H9 (cell line): ENCODE measurements around the gene INMT. TPM values are rescaled to one million over a fixed set of nuclear protein-coding genes. Genes with fewer than 3 reads are reported as not detected.

ENCODE experiments used
- DNase-seq: peaks from one replicate; pipeline ENCODE4 v3.0.0-alpha.2; 2017
- H2AFZ ChIP-seq: one replicate; pipeline ENCODE4 v1.6.1; 2013; ENCODE audit warnings: mild to moderate bottlenecking, low read length, control low read depth, moderate library complexity
- H2AK5ac ChIP-seq: 2 replicates; pipeline ENCODE4 v1.6.1; 2013; ENCODE audit warnings: low read length, control low read depth, mixed read lengths; ENCODE audit not compliant: insufficient read length
- H2BK120ac ChIP-seq: one replicate; pipeline ENCODE4 v1.6.1; 2013; ENCODE audit warnings: low read depth, mild to moderate bottlenecking, low read length, control low read depth, inconsistent platforms; ENCODE audit not compliant: poor library complexity, severe bottlenecking
- H2BK12ac ChIP-seq: 2 replicates; pipeline ENCODE4 v1.6.1; 2013; ENCODE audit warnings: low read length, control low read depth, mixed read lengths, low read depth; ENCODE audit not compliant: insufficient read length
- H2BK15ac ChIP-seq: 2 replicates; pipeline ENCODE4 v1.6.1; 2013; ENCODE audit warnings: low read depth, low read length, control low read depth
- H2BK20ac ChIP-seq: one replicate; pipeline ENCODE4 v1.6.1; 2013; ENCODE audit warnings: low read depth, mild to moderate bottlenecking, low read length, control low read depth, inconsistent platforms; ENCODE audit not compliant: poor library complexity, severe bottlenecking
- H2BK5ac ChIP-seq: 2 replicates; pipeline ENCODE4 v1.6.1; 2013; ENCODE audit warnings: low read length, control low read depth, mixed read lengths; ENCODE audit not compliant: insufficient read length
- H3K14ac ChIP-seq: 2 replicates; pipeline ENCODE4 v1.6.1; 2013; ENCODE audit warnings: low read length, control low read depth; ENCODE audit not compliant: insufficient read depth
- H3K18ac ChIP-seq: 2 replicates; pipeline ENCODE4 v1.6.1; 2013; ENCODE audit warnings: low read depth, mild to moderate bottlenecking, mixed read lengths, low read length, control low read depth; ENCODE audit not compliant: insufficient read length
- H3K23ac ChIP-seq: 2 replicates; pipeline ENCODE4 v1.6.1; 2013; ENCODE audit warnings: low read length, control low read depth, mixed read lengths, low read depth; ENCODE audit not compliant: insufficient read length
- H3K23me2 ChIP-seq: 2 replicates; pipeline ENCODE4 v1.6.1; 2013; ENCODE audit warnings: low read depth, mild to moderate bottlenecking, mixed read lengths, low read length, control low read depth; ENCODE audit not compliant: insufficient read length, poor library complexity, severe bottlenecking
- H3K27ac ChIP-seq: 2 replicates; pipeline ENCODE4 v1.5.1; 2013; ENCODE audit warnings: low read length, control low read depth, mixed read lengths, low read depth; ENCODE audit not compliant: insufficient read length
- H3K27me3 ChIP-seq: 2 replicates; pipeline ENCODE4 v1.6.1; 2013; ENCODE audit warnings: low read length, control low read depth, inconsistent platforms; ENCODE audit not compliant: insufficient read depth
- H3K4ac ChIP-seq: 2 replicates; pipeline ENCODE4 v1.6.1; 2013; ENCODE audit warnings: low read depth, mild to moderate bottlenecking, control low read depth, inconsistent platforms, low read length, moderate library complexity
- H3K4me1 ChIP-seq: 2 replicates; pipeline ENCODE4 v1.6.1; 2013; ENCODE audit warnings: low read length, control low read depth, inconsistent platforms; ENCODE audit not compliant: insufficient read depth
- H3K4me2 ChIP-seq: 2 replicates; pipeline ENCODE4 v1.6.1; 2013; ENCODE audit warnings: low read length, control low read depth, mixed read lengths; ENCODE audit not compliant: insufficient read length, insufficient read depth
- H3K56ac ChIP-seq: 2 replicates; pipeline ENCODE4 v1.6.1; 2013; ENCODE audit warnings: low read depth, mild to moderate bottlenecking, mixed read lengths, low read length, control low read depth; ENCODE audit not compliant: insufficient read length
- H3K79me1 ChIP-seq: 2 replicates; pipeline ENCODE4 v1.6.1; 2013; ENCODE audit warnings: low read depth, mild to moderate bottlenecking, moderate library complexity, low read length, control low read depth, inconsistent platforms; ENCODE audit not compliant: insufficient read depth, poor library complexity, severe bottlenecking
- H3K79me2 ChIP-seq: 2 replicates; pipeline ENCODE4 v1.6.1; 2013; ENCODE audit warnings: low read length, control low read depth, inconsistent platforms; ENCODE audit not compliant: insufficient read depth
- H3K9ac ChIP-seq: 2 replicates; pipeline ENCODE4 v1.6.1; 2013; ENCODE audit warnings: low read length, control low read depth, mixed read lengths; ENCODE audit not compliant: insufficient read length; ENCODE audit errors: extremely low read depth
- H3K9me3 ChIP-seq: one replicate; pipeline ENCODE4 v1.6.1; 2013; ENCODE audit warnings: low read depth, low read length, inconsistent platforms; ENCODE audit not compliant: control insufficient read depth
- H3T11ph ChIP-seq: one replicate; pipeline ENCODE4 v1.6.1; 2013; ENCODE audit warnings: mild to moderate bottlenecking, low read length, control low read depth, inconsistent platforms
- H4K20me1 ChIP-seq: one replicate; pipeline ENCODE4 v1.6.1; 2013; ENCODE audit not compliant: control insufficient read depth, insufficient read length, insufficient read depth
- H4K5ac ChIP-seq: 2 replicates; pipeline ENCODE4 v1.6.1; 2013; ENCODE audit warnings: low read depth, mild to moderate bottlenecking, mixed read lengths, low read length, control low read depth; ENCODE audit not compliant: insufficient read length
- H4K8ac ChIP-seq: replicated peaks from 2 replicates; pipeline ENCODE4 v1.6.1; 2013; ENCODE audit warnings: low read length, control low read depth, mixed read lengths, low read depth; ENCODE audit not compliant: insufficient read length
- H4K91ac ChIP-seq: 2 replicates; pipeline ENCODE4 v1.6.1; 2013; ENCODE audit warnings: low read depth, mild to moderate bottlenecking, moderate library complexity, mixed read lengths, low read length, control low read depth; ENCODE audit not compliant: insufficient read length
- H3K27ac Mint-ChIP-seq, 3 experiments: 2 replicates in 2 of 3; 3 replicates in 1 of 3; pipeline ENCODE4 v1.8.0; 2020 to 2021; ENCODE audit warnings: mixed read lengths in 3 of 3, mild to moderate bottlenecking in 1 of 3, moderate library complexity in 1 of 3
- H3K27me3 Mint-ChIP-seq: 2 replicates; pipeline ENCODE4 v1.8.0; 2021; ENCODE audit warnings: low read depth, mild to moderate bottlenecking, moderate library complexity, mixed read lengths
- H3K36me3 Mint-ChIP-seq, 3 experiments: 2 replicates in 2 of 3; 3 replicates in 1 of 3; pipeline ENCODE4 v1.8.0; 2020 to 2021; ENCODE audit warnings: low read depth in 3 of 3, mixed read lengths in 3 of 3; ENCODE audit not compliant: insufficient read depth in 1 of 3
- H3K4me1 Mint-ChIP-seq, 2 experiments: 2 replicates each; pipeline ENCODE4 v1.8.0; 2020; ENCODE audit warnings: mixed read lengths in 2 of 2
- H3K4me3 Mint-ChIP-seq, 2 experiments: 2 replicates in 1 of 2; 3 replicates in 1 of 2; pipeline ENCODE4 v1.8.0; 2020 to 2021; ENCODE audit warnings: mild to moderate bottlenecking in 2 of 2, mixed read lengths in 2 of 2, moderate library complexity in 1 of 2
- H3K9me3 Mint-ChIP-seq, 2 experiments: 2 replicates in 1 of 2; 3 replicates in 1 of 2; pipeline ENCODE4 v1.8.0; 2020; ENCODE audit warnings: mild to moderate bottlenecking in 2 of 2, mixed read lengths in 2 of 2, moderate library complexity in 1 of 2
- CTCF ChIP-seq: fragments of 200-600 bp; sonication (generic); conservative IDR thresholded peaks from 3 replicates; pipeline ENCODE4 v1.8.0; 2021; ENCODE audit warnings: antibody characterized with exemption, mild to moderate bottlenecking
- WGBS: extraction: QIAGEN DNeasy Blood & Tissue Kit; methylation state at CpG from one replicate; pipeline ENCODE4 v1.1.7; 2013; ENCODE audit warnings: missing lambda C conversion rate, low lambda C conversion rate, mixed read lengths; ENCODE audit not compliant: insufficient read length; ENCODE audit errors: extremely low coverage; 5-methylcytosine and 5-hydroxymethylcytosine counted together
- total RNA-seq: library from RNA; stranded (reverse); gene quantifications from 2 replicates; pipeline ENCODE4 v1.2.1, GENCODE V29; 2021

The INMT gene
- total RNA-seq, 1 experiment from 2014 or later: 0.70 TPM

- no peaks in the 10 kb centered on the region for H3K23me2 ChIP-seq
- WGBS: no CpG with 5 or more reads among the region's 5 CpGs
- H2AK5ac ChIP-seq: no peak overlapping the region
- no peak overlapping the region for H3K56ac ChIP-seq
- H2BK12ac ChIP-seq: no peak overlapping the region
- H3K18ac ChIP-seq: no peak overlapping the region
- no peak overlapping the region for H3K4me2 ChIP-seq
- Mint-ChIP-seq H3K4me3 (no peak overlapping the region; a peak in 1 of 5 replicates), H3K27me3 (peaks cover 1% of the 10 kb centered on the region; the same call in 1 of the 2 replicates), H3K36me3 (no peaks in the 10 kb centered on the region; a peak in 3 of 7 replicates), H3K27ac (no peak overlapping the region), H3K4me1 (peaks cover 0 to 2% of the 10 kb centered on the region in 2 experiments; a peak in 2 of 4 replicates), H3K9me3 (no peaks in the 10 kb centered on the region)
- no peak overlapping the region for H2BK5ac ChIP-seq
- no peak overlapping the region for H3T11ph ChIP-seq
- H3K23ac ChIP-seq: no peak overlapping the region
- no peak overlapping the region for H3K14ac ChIP-seq
- H3K79me1 ChIP-seq: no peaks in the 10 kb centered on the region
- H3K9me3 ChIP-seq: no peaks in the 10 kb centered on the region
- no peak for TF ChIP-seq CTCF
- H2AFZ ChIP-seq: no peak overlapping the region
- H4K91ac ChIP-seq: no peak overlapping the region
- no peak overlapping the region for H3K27ac ChIP-seq
- H3K9ac ChIP-seq: no peak overlapping the region
- no peak overlapping the region for H3K4ac ChIP-seq
- no peaks in the 10 kb centered on the region for H3K79me2 ChIP-seq
- no peak overlapping the region for H2BK120ac ChIP-seq
- H4K5ac ChIP-seq: no peak overlapping the region
- DNase-seq: no peak
- no peaks in the 10 kb centered on the region for H3K4me1 ChIP-seq
- no peak overlapping the region for H2BK20ac ChIP-seq
- H4K8ac ChIP-seq: no peak overlapping the region
- no peaks in the 10 kb centered on the region for H3K27me3 ChIP-seq
- H2BK15ac ChIP-seq: no peak overlapping the region
- no peaks in the 10 kb centered on the region for H4K20me1 ChIP-seq
Observed at GRCh38 chr7:30752979-30753378, 1.0 kb downstream of the INMT start.
